ENCODE measurements around the gene CGB3.
"Not testable (repeated sequence)": the region's sequence is repeated elsewhere in the genome, so short reads cannot be mapped to it uniquely, and the experiment has no call there.

CGB3 gene

GRCh38 chr19:49042177-49042576 is 18.0 kb upstream of the CGB3 start:
- DNase-seq, result no peak

- DNase-seq, result not testable (repeated sequence)
Measured at GRCh38 chr19:49039736-49040135, 15.6 kb upstream of the CGB3 start.

- DNase-seq, result peak in 1 of 2 experiments; percentile 64
Measured at GRCh38 chr19:49038557-49039276, 14.6 kb upstream of the CGB3 start.

- DNase-seq, result not testable (repeated sequence)
Measured at GRCh38 chr19:49038111-49038510, 14.0 kb upstream of the CGB3 start.

DNA sequence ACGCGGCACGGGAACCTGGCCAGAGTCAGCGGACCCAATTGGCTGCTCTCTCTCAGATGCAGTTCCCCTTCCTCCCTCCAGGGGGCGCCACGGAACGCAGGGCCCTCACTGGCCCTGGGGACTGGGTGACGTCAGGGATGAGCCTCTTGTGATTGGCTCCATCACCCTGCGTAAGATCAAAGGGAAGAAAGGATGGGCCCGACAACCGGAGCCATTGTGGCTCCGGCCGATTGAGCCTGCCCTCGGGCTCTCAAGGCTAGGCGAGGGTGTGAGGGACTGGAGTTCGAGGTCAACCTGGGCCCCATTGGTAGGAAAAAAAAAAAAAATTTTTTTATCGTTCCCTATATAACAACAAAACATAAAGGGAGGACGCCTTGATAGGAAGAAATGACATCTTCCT is 12.7 kb upstream of the CGB3 start, which contains the start of gene CGB1:
Gene CGB1 (minus strand): TSS at position 81 of the 400 bp plus-strand sequence. CDS start 184 bp downstream, outside the sequence.
- DNase-seq, result not testable (repeated sequence)

GRCh38 chr19:49031642-49032301 is 7.6 kb upstream of the CGB3 start, which contains the start of gene CGB2:
Gene CGB2, plus strand, starts transcription at chr19:49031890. Its CDS starts 206 bp downstream, at chr19:49032096.
- not testable (repeated sequence) for DNase-seq

GRCh38 chr19:49030323-49030722 is 6.2 kb upstream of the CGB3 start:
- DNase-seq, result not testable (repeated sequence)

- not testable (repeated sequence) for DNase-seq
Measured at GRCh38 chr19:49029749-49030148, 5.6 kb upstream of the CGB3 start.

GRCh38 chr19:49028686-49029085 is 4.6 kb upstream of the CGB3 start:
- DNase-seq, result not testable (repeated sequence)

GRCh38 chr19:49025599-49025998 is 1.5 kb upstream of the CGB3 start:
- DNase-seq, result not testable (repeated sequence)

DNA sequence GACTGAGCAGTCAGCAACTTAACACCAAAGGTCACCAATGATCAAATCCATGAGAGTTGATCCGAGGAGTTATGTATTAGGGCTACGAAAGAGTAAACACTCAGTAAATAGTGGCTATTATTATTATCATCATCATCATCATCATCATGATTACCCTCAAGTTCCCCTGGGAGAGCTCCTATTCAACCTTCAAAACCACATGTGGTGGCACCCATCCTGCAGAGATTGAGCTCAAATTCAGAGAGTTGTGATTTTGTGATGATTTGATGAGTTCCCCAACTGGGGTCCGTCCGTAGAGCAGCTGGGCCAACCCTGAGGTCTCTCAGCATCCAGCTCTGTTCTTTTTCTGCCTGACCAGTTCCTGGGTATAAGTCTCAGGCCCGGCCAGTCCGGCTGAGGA is 955 bp upstream of the CGB3 start:
- DNase-seq, result not testable (repeated sequence)

DNA sequence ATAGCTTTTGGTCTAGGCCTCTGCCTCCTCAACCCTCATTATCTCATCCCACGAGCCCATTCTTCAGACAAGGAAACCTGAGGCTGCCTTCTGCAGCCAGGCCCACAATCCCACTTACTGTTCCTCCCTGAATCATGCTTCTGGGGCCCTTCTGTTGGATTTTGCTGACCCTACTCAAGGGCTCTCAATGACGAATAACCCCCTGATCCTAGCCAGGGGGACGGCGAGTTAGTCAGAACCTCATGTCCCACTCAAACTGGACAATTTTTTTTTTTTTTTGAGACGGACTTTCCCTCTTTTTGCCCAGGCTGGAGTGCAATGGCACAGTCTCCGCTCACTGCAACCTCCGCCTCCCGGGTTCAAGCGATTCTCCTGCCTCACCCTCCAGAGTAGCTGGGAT is 2.0 kb downstream of the CGB3 start:
- DNase-seq, result no peak

- DNase-seq, result no peak
Measured at GRCh38 chr19:49020931-49021895, 2.9 kb downstream of the CGB3 start.

DNA sequence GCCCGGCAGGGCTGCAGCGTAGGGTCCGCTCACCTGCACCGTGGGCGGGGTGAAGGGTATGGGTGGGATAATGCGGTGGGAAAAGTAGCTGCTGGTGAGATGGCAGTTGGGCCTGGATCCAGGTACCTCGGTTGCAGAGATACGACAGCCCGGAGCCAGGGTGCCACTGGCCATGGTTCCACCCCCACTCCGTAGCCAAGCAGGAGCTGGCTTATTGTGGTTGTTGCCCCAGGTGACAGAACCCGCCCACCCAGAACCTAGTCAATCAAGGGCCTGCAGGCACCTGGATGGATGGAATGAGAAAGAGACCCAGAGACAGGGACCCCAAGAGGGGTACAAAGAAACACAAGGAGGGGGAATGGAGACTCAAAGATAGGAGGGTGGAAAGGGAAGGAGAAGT is 3.8 kb downstream of the CGB3 start:
- DNase-seq, result no peak

DNA sequence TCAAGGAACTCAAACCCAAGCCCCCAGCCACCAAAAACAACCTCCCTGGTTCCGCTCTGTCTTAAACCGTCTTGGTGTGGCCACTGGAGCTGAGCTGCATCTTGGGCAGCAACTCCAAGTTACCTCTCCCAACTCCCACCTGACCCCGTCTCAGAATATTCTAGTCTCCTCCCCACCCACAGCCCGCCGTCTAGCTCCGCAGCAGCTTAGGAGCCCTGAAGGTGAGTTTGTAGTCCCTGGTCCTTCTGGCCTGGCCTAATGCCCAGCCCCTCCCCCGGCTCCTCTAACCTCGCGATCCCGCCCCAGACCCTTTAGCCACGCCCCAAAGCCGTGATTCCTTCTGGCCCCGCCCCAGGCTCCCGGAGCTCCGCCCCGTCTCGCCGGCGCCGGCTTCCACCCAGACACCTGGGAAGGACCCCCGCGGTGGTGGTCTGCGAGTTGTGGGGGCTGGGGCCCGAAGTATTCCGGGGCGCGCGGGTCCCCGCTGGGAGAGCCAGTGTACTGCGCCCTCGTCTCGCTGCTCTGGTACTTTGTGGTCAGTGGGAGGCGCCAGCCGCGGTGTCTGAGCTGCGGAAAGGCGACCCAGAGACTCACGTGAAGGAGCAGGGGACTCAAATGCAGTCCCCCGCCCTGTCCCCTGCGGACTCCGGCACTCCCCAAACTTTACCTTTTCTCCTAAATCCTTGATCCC is 4.7 kb downstream of the CGB3 start:
- DNase-seq, result peak; percentile 38 to 57

GRCh38 chr19:49018388-49019241 is 5.5 kb downstream of the CGB3 start:
- DNase-seq, result peak in 1 of 2 experiments; percentile 11

GRCh38 chr19:49017666-49018351 is 6.3 kb downstream of the CGB3 start:
- DNase-seq, result peak; percentile 60 to 74

- DNase-seq, result no peak
Measured at GRCh38 chr19:49017041-49017665, 7.0 kb downstream of the CGB3 start, which contains the start of gene LHB. Gene LHB, minus strand, starts transcription at chr19:49017091. Its CDS starts 10 bp downstream, at chr19:49017081.

GRCh38 chr19:49016067-49016839 is 7.9 kb downstream of the CGB3 start:
- DNase-seq, result no peak
